SU-DHL-6 (cell line): Measurements from ENCODE around the gene PFN3.

Source experiments
- H2AFZ ChIP-seq: fragments of 200-600 bp; sonication (generic); 2 replicates; pipeline ENCODE4 v1.6.1; 2014; ENCODE audit warnings: low read depth, mild to moderate bottlenecking, moderate library complexity, mixed read lengths, antibody characterized with exemption, low read length; ENCODE audit not compliant: severe bottlenecking
- H3F3A ChIP-seq: fragments of 200-600 bp; shearing (Covaris generic); 2 replicates; pipeline ENCODE4 v1.6.0; 2016; ENCODE audit warnings: antibody characterized with exemption, mild to moderate bottlenecking; ENCODE audit not compliant: insufficient read depth
- H3K27ac ChIP-seq: fragments of 200-600 bp; sonication (generic); 2 replicates; pipeline ENCODE4 v1.5.1; 2016; ENCODE audit warnings: low read depth, mild to moderate bottlenecking, low read length, moderate library complexity, mixed read lengths
- H3K27me3 ChIP-seq: fragments of 200-600 bp; sonication (generic), shearing (Covaris generic); 2 replicates; pipeline ENCODE4 v1.6.0; 2014; ENCODE audit warnings: mild to moderate bottlenecking, low read length
- H3K36me3 ChIP-seq: fragments of 200-600 bp; sonication (generic); 2 replicates; pipeline ENCODE4 v1.6.1; 2014; ENCODE audit warnings: mild to moderate bottlenecking, low read length, mixed read lengths
- H3K4me2 ChIP-seq: fragments of 300-600, 200-600 bp; shearing (Covaris generic), sonication (generic); 2 replicates; pipeline ENCODE4 v1.6.0; 2014; ENCODE audit warnings: low read length, low read depth, mild to moderate bottlenecking; ENCODE audit not compliant: poor library complexity, severe bottlenecking
- H3K4me3 ChIP-seq: fragments of 200-600 bp; sonication (generic); 2 replicates; pipeline ENCODE4 v1.5.1; 2014; ENCODE audit warnings: antibody characterized with exemption, low read length, mild to moderate bottlenecking, mixed read lengths; ENCODE audit not compliant: insufficient read depth, poor library complexity, severe bottlenecking
- H3K79me2 ChIP-seq: fragments of 200-600 bp; sonication (generic); 2 replicates; pipeline ENCODE4 v1.6.1; 2014; ENCODE audit warnings: mild to moderate bottlenecking, low read length, moderate library complexity; ENCODE audit not compliant: insufficient read depth
- H3K9ac ChIP-seq: fragments of 200-600 bp; sonication (generic); 2 replicates; pipeline ENCODE4 v1.7.0; 2014; ENCODE audit warnings: mild to moderate bottlenecking, low read length
- H3K9me2 ChIP-seq: fragments of 200-600 bp; sonication (generic); replicated peaks from 2 replicates; pipeline ENCODE4 v1.6.1; 2014; ENCODE audit warnings: low read length; ENCODE audit not compliant: insufficient read depth
- H3K9me3 ChIP-seq: fragments of 200-600 bp; sonication (generic); 2 replicates; pipeline ENCODE4 v1.6.1; 2014; ENCODE audit warnings: low read length, mixed read lengths; ENCODE audit not compliant: insufficient read depth
- H4K20me1 ChIP-seq: fragments of 200-600 bp; sonication (generic); 2 replicates; pipeline ENCODE4 v1.6.1; 2014; ENCODE audit warnings: low read depth, mild to moderate bottlenecking, antibody characterized with exemption, low read length, moderate library complexity, mixed read lengths
- EZH2phosphoT487 ChIP-seq: fragments of 200-600 bp; sonication (generic), shearing (Covaris generic); conservative IDR thresholded peaks from 2 replicates; pipeline ENCODE4 v1.6.1; 2018; ENCODE audit warnings: mild to moderate bottlenecking, antibody characterized with exemption, low read length, moderate library complexity, mixed read lengths
- TF ChIP-seq, protein P1 (sequence below): fragments of 200-600 bp; sonication (generic); IDR thresholded peaks from one replicate; pipeline ENCODE4 v1.5.1; 2017; ENCODE audit warnings: antibody characterized with exemption, mild to moderate bottlenecking, low read length, moderate library complexity; ENCODE audit not compliant: insufficient read depth, poor library complexity, severe bottlenecking

Gene PFN3

DNA sequence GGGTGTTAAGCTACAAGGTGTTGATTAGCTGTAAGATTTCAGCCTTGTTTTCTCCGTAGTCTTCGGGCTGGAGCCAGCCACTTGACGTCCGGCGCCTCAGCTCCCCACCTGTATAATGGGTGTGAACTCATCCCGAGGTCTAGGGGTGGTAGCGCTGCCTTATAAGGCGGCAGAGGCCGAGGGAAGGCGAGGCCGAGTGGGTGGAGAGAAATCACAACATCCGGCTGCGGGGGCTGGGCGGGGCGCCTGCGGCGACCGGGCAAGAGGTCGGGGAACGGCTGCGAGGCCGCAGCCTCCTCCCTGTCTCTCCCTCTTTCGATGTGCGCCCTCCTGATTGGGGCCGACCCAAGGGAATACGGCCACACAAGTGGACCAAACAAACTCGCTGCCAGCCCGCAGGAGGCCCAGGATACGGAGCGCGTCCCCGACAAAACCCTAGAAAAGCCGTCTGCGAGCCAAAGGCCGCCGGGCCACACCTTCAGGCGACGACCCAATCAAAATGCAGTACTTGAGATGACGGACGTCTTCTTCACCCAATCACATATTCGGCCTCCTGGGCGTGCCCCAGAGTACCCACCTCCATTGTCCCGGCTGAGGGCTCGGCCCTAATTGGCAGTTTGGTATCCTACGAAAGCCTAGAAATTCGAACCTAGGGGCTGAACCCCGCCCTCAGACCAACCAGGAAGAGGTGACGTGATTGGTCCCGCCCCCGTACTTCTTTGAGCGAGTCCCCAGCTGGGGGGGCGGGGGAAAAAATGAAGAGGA, 25.5 kb upstream of the PFN3 start:
- H3K4me2 ChIP-seq = peak overlapping the region; percentile 64
- no peaks in the 10 kb centered on the region for H3K9me2 ChIP-seq
- H4K20me1 ChIP-seq = no peaks in the 10 kb centered on the region; the same call in 1 of the 2 replicates
- no peaks in the 10 kb centered on the region for H3K9me3 ChIP-seq
- H3K9ac ChIP-seq = peak overlapping the region; percentile 59
- no peak for TF ChIP-seq EZH2phosphoT487
- TF ChIP-seq, protein P1, sequence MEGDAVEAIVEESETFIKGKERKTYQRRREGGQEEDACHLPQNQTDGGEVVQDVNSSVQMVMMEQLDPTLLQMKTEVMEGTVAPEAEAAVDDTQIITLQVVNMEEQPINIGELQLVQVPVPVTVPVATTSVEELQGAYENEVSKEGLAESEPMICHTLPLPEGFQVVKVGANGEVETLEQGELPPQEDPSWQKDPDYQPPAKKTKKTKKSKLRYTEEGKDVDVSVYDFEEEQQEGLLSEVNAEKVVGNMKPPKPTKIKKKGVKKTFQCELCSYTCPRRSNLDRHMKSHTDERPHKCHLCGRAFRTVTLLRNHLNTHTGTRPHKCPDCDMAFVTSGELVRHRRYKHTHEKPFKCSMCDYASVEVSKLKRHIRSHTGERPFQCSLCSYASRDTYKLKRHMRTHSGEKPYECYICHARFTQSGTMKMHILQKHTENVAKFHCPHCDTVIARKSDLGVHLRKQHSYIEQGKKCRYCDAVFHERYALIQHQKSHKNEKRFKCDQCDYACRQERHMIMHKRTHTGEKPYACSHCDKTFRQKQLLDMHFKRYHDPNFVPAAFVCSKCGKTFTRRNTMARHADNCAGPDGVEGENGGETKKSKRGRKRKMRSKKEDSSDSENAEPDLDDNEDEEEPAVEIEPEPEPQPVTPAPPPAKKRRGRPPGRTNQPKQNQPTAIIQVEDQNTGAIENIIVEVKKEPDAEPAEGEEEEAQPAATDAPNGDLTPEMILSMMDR = no peak
- H3K27me3 ChIP-seq = no peaks in the 10 kb centered on the region
- H3F3A ChIP-seq = peaks cover 37% of the 10 kb centered on the region
- peaks cover 22% of the 10 kb centered on the region for H3K79me2 ChIP-seq
- peak overlapping the region; percentile 66 for H2AFZ ChIP-seq
- peak overlapping the region; percentile 65 for H3K27ac ChIP-seq
- H3K4me3 ChIP-seq = peak overlapping the region; percentile 66
- H3K36me3 ChIP-seq = no peaks in the 10 kb centered on the region

DNA sequence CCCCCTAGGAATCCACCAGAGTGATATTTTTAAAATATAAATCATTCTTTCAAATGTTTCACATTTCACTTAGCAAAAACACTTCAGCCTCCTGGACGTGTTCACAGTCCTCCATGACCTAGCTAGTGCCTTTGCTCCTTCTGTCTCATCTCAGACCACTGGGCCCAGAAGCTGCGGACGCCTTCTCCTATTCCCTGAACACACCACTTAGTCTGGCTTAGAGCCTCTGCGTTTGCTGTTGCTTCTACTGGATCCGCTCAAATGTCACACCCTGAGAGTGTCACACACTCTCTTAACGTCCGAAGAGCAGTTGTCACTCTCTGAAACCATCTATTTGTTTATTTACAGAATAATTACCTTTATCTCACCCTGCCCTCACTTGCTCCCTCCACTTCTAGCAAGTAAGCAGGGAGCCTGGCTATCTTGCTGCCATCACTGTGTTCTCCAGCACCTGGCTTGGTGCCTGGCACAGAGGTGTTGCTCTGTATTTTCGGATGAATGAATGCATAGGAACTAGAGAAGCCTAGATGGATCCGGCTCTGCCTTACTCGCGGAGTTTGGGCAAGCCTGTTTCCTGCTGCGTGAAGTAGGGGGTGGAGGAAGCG, 24.8 kb upstream of the PFN3 start:
- H3K4me2 ChIP-seq = peak overlapping the region; percentile 64
- H3K36me3 ChIP-seq = no peaks in the 10 kb centered on the region
- peaks cover 22% of the 10 kb centered on the region for H3K79me2 ChIP-seq
- no peaks in the 10 kb centered on the region for H3K9me2 ChIP-seq
- H3K4me3 ChIP-seq = peak overlapping the region; percentile 66
- peak overlapping the region; percentile 59 for H3K9ac ChIP-seq
- peaks cover 30% of the 10 kb centered on the region for H3F3A ChIP-seq
- H3K27me3 ChIP-seq = no peaks in the 10 kb centered on the region
- H3K27ac ChIP-seq = peak overlapping the region; percentile 65
- H4K20me1 ChIP-seq = no peaks in the 10 kb centered on the region; the same call in 1 of the 2 replicates
- H3K9me3 ChIP-seq = no peaks in the 10 kb centered on the region
- no peak for TF ChIP-seq EZH2phosphoT487
- TF ChIP-seq, protein P1 = no peak
- H2AFZ ChIP-seq = peak overlapping the region; percentile 66

DNA sequence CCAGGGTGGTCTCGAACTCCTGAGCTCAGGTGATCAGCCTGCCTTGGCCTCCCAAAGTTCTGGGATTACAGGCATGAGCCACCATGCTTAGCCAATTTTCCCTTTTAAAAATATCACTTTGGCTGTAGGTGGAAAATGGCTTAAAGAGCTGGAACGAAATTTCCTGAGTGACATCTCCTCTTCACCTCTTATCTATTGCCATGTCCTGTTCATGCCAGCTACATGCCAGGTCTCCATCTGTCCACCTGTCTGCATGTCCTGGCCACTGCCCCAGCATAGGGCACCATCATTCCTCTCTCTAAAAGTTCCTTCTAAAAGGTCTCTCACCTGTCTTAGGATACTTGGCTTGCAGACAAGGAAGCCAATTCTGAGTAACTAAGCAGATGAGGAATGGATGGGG, 23.2 kb upstream of the PFN3 start:
- Histone ChIP-seq H3K36me3 (no peaks in the 10 kb centered on the region), H3K79me2 (peaks cover 18% of the 10 kb centered on the region), H2AFZ (no peak overlapping the region), H4K20me1 (no peaks in the 10 kb centered on the region), H3K27me3 (no peaks in the 10 kb centered on the region), H3K4me3 (no peak overlapping the region), H3K9ac (no peak overlapping the region), H3K4me2 (no peak overlapping the region), H3F3A (peaks cover 16% of the 10 kb centered on the region), H3K9me2 (no peaks in the 10 kb centered on the region), H3K9me3 (no peaks in the 10 kb centered on the region), H3K27ac (no peak overlapping the region)
- TF ChIP-seq, protein P1 = no peak
- TF ChIP-seq EZH2phosphoT487 = no peak
